Measurements from ENCODE around the gene RAB3A.
A peak's percentile ranks its signal among the peaks of the same experiment; 100 is the strongest.
"Not testable (repeated sequence)": the region's sequence is repeated elsewhere in the genome, so short reads cannot be mapped to it uniquely, and the experiment has no call there.

RAB3A gene

DNA sequence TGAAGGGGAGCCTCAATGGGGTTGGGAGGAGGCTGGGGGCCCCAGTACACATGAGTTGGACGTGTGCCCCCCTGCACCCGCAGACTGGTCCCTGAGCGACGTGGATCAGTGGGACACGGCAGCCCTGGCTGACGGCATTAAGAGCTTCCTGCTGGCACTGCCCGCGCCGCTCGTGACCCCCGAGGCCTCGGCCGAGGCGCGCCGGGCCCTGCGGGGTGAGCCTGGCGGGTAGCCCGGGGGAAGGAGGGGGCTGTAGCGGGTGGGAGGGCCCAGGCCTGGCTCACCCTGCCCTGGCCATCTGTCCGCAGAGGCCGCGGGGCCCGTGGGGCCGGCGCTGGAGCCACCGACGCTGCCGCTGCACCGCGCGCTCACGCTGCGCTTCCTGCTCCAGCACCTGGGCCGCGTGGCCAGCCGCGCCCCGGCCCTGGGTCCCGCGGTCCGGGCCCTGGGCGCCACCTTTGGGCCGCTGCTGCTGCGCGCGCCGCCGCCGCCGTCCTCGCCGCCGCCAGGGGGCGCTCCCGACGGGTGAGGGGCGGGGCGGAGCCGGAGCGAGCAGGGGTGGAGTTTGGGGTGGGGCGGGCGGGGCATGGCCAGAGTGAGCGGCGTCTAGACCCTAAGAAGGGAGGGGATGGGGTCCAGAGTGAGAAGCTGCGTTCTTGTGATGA is 42.7 kb downstream of the RAB3A start:
- TF ChIP-seq, protein P1, sequence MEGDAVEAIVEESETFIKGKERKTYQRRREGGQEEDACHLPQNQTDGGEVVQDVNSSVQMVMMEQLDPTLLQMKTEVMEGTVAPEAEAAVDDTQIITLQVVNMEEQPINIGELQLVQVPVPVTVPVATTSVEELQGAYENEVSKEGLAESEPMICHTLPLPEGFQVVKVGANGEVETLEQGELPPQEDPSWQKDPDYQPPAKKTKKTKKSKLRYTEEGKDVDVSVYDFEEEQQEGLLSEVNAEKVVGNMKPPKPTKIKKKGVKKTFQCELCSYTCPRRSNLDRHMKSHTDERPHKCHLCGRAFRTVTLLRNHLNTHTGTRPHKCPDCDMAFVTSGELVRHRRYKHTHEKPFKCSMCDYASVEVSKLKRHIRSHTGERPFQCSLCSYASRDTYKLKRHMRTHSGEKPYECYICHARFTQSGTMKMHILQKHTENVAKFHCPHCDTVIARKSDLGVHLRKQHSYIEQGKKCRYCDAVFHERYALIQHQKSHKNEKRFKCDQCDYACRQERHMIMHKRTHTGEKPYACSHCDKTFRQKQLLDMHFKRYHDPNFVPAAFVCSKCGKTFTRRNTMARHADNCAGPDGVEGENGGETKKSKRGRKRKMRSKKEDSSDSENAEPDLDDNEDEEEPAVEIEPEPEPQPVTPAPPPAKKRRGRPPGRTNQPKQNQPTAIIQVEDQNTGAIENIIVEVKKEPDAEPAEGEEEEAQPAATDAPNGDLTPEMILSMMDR (IDR thresholded peaks at IDR 0.05; ENCODE audit: low read depth, low read length, missing control alignments): peak; percentile 56
- peak overlapping the region; percentile 62 for H3K4me3 ChIP-seq (ENCODE audit: low read depth, low read length)
- no peak for DNase-seq (ENCODE audit: low read depth)

DNA sequence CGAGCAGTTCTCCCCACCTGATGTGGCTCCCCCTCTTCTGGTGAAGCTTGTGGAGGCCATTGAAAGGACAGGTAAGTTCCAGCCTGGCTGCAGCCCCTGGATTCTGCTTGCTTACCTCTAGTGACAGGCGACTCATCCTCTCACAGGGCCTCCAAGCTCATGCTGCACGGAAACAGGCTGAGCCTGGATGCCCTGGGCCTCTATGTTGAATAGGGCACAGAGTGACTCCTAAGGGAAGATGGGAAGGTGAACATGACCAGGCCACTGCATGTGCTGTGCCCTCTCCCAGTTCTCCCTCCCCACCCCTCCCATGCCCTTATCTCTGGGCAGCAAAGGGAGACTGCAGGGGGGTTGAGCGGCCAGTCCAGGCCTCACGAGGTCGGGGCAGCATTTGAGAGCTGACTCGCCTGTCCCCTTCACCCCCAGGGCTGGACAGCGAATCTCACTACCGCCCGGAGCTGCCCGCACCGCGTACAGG is 43.3 kb downstream of the RAB3A start:
- TF ChIP-seq, protein P1 (IDR thresholded peaks at IDR 0.05; ENCODE audit: low read depth, low read length, missing control alignments): no peak
- H3K4me3 ChIP-seq (ENCODE audit: low read depth, low read length): peak overlapping the region; percentile 62
- no peak for DNase-seq (ENCODE audit: low read depth)

DNA sequence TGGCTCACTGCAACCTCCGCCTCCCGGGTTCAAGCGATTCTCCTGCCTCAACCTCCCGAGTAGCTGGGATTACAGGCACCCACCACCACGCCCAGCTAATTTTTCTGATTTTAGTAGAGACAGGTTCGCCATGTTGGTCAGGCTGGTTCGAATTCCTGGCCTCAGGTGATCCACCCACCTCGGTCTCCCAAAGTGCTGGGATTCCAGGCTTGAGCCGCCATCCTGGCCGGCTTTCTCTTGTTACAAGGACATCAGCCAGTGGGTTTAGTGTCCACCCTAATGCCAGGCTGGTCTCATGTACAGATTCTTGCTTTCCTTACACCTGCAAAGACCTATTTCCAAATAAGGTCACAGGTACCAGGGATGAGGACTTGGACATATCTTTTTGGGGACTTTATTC is 44.0 kb downstream of the RAB3A start:
- H3K4me3 ChIP-seq (ENCODE audit: low read depth, low read length): no peak overlapping the region
- no peak for DNase-seq (ENCODE audit: low read depth)
- TF ChIP-seq, protein P1 (IDR thresholded peaks at IDR 0.05; ENCODE audit: low read depth, low read length, missing control alignments): no peak

DNA sequence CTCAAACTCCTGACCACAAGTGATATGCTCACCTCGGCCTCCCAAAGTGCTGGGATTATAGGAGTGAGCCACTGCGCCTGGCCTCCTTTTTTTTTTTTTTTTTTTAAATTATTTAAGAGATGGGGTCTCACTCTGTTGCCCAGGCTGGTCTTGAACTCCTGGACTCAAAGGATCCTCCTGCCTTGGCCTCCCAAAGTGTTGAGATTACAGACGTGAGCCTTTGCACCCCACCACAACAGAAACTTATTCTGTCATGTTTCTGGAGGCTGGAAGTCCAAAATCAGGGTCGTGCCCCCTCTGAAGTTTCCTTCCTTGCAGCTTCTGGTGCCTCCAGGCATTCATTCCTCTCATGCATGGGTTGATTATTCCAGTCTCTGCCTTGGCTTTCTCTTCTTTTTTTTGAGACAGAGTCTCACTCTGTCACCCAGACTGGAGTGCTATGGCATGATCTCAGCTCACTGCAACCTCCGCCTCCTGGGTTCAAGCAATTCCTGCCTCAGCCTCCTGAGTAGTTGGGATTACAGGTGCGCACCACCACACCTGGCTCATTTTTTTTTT is 44.7 kb downstream of the RAB3A start:
- not testable (repeated sequence) for DNase-seq (ENCODE audit: low read depth); H3K4me3 ChIP-seq (ENCODE audit: low read depth, low read length)

DNA sequence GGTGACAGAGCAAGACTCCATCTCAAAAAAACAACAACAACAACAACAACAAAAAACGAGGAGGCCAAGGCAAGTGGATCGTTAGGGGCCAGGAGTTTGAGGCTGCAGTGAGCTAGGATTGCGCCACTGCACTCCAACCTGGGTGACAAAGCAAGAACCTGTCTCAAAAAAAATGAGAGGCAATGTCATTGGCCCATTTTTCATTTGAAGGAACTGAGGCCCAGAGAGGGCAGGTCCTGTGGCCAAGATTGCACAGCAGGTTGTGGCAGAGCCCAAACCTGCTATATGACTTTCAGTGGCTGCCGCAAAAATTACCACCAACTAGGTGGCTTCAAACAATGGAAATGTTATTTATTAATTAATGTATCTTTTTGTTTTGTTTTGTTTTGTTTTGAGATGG is 45.4 kb downstream of the RAB3A start:
- TF ChIP-seq, protein P1 (IDR thresholded peaks at IDR 0.05; ENCODE audit: low read depth, low read length, missing control alignments): no peak
- H3K4me3 ChIP-seq (ENCODE audit: low read depth, low read length): no peak overlapping the region
- DNase-seq (ENCODE audit: low read depth): no peak

DNA sequence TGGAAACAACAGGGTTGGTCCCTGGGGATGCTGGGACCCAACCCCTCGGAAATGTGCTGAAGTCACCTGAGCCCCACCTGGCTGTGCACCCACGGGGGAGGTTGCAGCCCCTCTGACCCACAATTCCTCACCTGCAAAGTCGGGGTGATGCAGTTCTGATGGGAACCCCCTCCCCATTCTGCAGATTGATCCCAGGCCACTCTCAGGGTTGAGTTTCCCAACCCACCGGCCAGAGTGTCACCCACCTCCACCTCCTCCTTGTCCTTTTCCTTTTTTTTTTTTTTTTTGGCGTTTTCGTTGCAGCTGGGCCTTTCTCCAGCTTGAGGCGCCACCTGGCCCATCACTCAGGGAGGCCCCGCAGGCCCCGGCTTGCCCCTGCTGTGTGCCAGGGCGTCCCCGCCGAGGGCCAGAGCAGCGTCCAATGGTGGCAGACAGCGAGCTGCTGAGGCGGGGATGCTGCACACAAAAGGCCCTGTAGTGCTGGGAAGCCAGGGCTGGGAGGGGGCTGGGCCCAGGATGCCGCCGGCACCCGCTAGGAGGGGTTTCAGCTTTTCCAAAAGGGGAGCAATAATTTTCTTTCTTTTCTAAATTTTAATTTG is 46.3 kb downstream of the RAB3A start:
- no peak overlapping the region for H3K4me3 ChIP-seq (ENCODE audit: low read depth, low read length)
- no peak for DNase-seq (ENCODE audit: low read depth)
- TF ChIP-seq, protein P1 (IDR thresholded peaks at IDR 0.05; ENCODE audit: low read depth, low read length, missing control alignments): no peak

DNA sequence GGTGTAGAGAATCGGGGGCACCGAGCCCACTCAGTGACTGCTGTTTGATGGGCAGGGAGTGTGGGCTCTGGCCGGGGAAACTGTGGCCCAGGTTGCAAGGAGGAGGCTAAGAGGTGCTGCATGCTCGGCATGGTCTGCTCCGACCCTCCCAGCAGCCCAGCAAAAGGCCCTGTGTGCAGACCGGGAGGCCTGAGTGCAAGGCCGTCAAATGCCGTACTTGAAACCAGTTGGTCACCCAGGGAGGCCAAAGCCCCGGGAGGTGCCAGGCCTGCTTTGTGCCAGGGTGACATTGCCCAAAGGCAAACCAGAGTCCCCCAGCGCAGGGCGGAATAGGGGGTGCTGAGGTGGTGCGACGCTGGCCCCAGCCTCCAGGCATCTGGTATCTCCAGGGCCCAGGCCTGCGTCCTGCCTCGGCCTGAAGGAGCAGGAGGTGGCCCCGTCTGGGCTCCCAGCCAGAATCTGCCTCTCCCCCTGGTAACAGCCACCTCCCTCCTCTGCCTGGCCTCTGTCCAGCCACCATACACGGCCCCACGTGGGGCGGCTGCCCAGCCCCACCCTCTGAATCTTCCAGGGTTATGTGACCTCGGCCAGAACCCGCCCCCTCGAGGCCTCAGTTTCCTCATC is 46.9 kb downstream of the RAB3A start:
- no peak overlapping the region for H3K4me3 ChIP-seq (ENCODE audit: low read depth, low read length)
- TF ChIP-seq, protein P1 (IDR thresholded peaks at IDR 0.05; ENCODE audit: low read depth, low read length, missing control alignments): no peak
- no peak for DNase-seq (ENCODE audit: low read depth)

Data from GM12864 (cell line).